ENCODE data around the gene BTAF1.

- TF ChIP-seq CTCF (IDR thresholded peaks at IDR 0.05) (no peak), NR2C2 (CRISPR knock-in tag; IDR thresholded peaks at IDR 0.05) (no peak), OVOL2 (CRISPR knock-in tag; IDR thresholded peaks at IDR 0.05; ENCODE audit: borderline replicate concordance) (no peak), MLX (CRISPR knock-in tag; IDR thresholded peaks at IDR 0.05) (no peak), ATF2 (CRISPR knock-in tag; IDR thresholded peaks at IDR 0.05; ENCODE audit: borderline replicate concordance, low read depth) (no peak), ZNF425 (CRISPR knock-in tag; conservative IDR thresholded peaks at IDR 0.05) (no peak), NR3C1 (CRISPR knock-in tag; conservative IDR thresholded peaks at IDR 0.05; ENCODE audit: low read depth) (no peak), ESRRA (CRISPR knock-in tag; IDR thresholded peaks at IDR 0.05; ENCODE audit: borderline replicate concordance) (no peak), CREB1 (CRISPR knock-in tag; IDR thresholded peaks at IDR 0.05) (no peak), FOXP4 (CRISPR knock-in tag; IDR thresholded peaks at IDR 0.05) (no peak), PRDM15 (CRISPR knock-in tag; IDR thresholded peaks at IDR 0.05) (no peak), SP1 (CRISPR knock-in tag; conservative IDR thresholded peaks at IDR 0.05) (no peak), ZNF121 (CRISPR knock-in tag; IDR thresholded peaks at IDR 0.05) (no peak)
Measured at GRCh38 chr10:91910467-91910866, 13.1 kb upstream of the BTAF1 start.
